Muscle of back (tissue), 11 donors: ENCODE data around the gene EXD3. TPM values are rescaled to one million over a fixed set of nuclear protein-coding genes. Genes with fewer than 3 reads are reported as not detected.

Experiments used
- DNase-seq, 3 donors: peaks; one replicate each; pipeline versions ENCODE4 v3.0.0 to v3.0.0-alpha.2; 2013
- polyA plus RNA-seq, 10 donors: library from polyadenylated mRNA; unstranded; fragments of 120-200 nt; gene quantifications; one replicate each; pipeline ENCODE4 v1.2.1, GENCODE V29; 2013; ENCODE audit not compliant: insufficient read length in 10 of 10

Gene EXD3
- polyA plus RNA-seq, 10 donors, result 8.2 to 14.1 (median 9.3) TPM

GRCh38 chr9:137309368-137310188, 113.4 kb downstream of the EXD3 start:
- DNase-seq, result no peak

GRCh38 chr9:137308057-137308619, 114.8 kb downstream of the EXD3 start:
- DNase-seq, result no peak

- no peak for DNase-seq
Measured at GRCh38 chr9:137307255-137308056, 115.5 kb downstream of the EXD3 start.

- no peak for DNase-seq
Measured at GRCh38 chr9:137306850-137307254, 116.1 kb downstream of the EXD3 start.

- peak in 1 of 3 donors; percentile 56 for DNase-seq
Measured at GRCh38 chr9:137306066-137306849, 116.7 kb downstream of the EXD3 start.

GRCh38 chr9:137305798-137306065, 117.2 kb downstream of the EXD3 start:
- DNase-seq, result no peak

- DNase-seq, result peak in 2 of 3 donors; percentile 27 to 77
Measured at GRCh38 chr9:137305060-137305797, 117.7 kb downstream of the EXD3 start.

GRCh38 chr9:137304383-137305059, 118.4 kb downstream of the EXD3 start:
- DNase-seq, result peak in 1 of 3 donors; percentile 61

- DNase-seq, result peak in 1 of 3 donors; percentile 30
Measured at GRCh38 chr9:137303893-137304382, 119.0 kb downstream of the EXD3 start.

- peak in 1 of 3 donors; percentile 70 for DNase-seq
Measured at GRCh38 chr9:137303151-137303892, 119.6 kb downstream of the EXD3 start.

- DNase-seq, result no peak
Measured at GRCh38 chr9:137302449-137303150, 120.4 kb downstream of the EXD3 start.

GRCh38 chr9:137302118-137302448, 120.9 kb downstream of the EXD3 start, which contains the start of gene NRARP:
NRARP (minus strand) TSS chr9:137302271; CDS start chr9:137301928, 343 bp downstream.
- DNase-seq, result peak; percentile 78 to 89 (median 88)

GRCh38 chr9:137301081-137301947, 121.6 kb downstream of the EXD3 start:
- DNase-seq, result peak in 1 of 3 donors; percentile 80

GRCh38 chr9:137300567-137301080, 122.3 kb downstream of the EXD3 start:
- DNase-seq, result peak in 1 of 3 donors; percentile 66

GRCh38 chr9:137299938-137300337, 123.0 kb downstream of the EXD3 start:
- DNase-seq, result peak in 1 of 3 donors; percentile 9

GRCh38 chr9:137299203-137299565, 123.8 kb downstream of the EXD3 start:
- DNase-seq, result no peak

GRCh38 chr9:137298401-137299202, 124.4 kb downstream of the EXD3 start:
- no peak for DNase-seq
